ENCODE data around the gene ADH4.

The ADH4 gene

DNA sequence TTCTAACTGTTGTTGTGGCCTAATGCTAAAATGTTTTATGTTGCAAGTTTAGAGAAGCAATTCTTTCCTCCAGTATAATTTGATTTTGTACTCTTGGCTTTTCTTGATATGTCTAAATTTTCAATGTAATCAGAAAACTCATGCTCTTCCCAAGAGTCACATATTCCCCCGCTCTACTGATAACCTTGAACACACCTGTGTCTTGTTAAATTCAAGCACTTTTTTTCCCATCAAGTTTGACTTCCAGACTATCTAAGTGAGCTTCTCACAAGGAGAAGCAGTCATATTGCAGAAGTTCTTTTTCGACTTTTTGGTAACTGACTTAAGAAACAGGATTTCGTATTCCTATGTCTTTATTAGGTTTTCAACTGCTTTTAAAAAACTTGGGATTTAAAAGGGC lies 7.4 kb upstream of the ADH4 start:
- TF ChIP-seq, protein P1, sequence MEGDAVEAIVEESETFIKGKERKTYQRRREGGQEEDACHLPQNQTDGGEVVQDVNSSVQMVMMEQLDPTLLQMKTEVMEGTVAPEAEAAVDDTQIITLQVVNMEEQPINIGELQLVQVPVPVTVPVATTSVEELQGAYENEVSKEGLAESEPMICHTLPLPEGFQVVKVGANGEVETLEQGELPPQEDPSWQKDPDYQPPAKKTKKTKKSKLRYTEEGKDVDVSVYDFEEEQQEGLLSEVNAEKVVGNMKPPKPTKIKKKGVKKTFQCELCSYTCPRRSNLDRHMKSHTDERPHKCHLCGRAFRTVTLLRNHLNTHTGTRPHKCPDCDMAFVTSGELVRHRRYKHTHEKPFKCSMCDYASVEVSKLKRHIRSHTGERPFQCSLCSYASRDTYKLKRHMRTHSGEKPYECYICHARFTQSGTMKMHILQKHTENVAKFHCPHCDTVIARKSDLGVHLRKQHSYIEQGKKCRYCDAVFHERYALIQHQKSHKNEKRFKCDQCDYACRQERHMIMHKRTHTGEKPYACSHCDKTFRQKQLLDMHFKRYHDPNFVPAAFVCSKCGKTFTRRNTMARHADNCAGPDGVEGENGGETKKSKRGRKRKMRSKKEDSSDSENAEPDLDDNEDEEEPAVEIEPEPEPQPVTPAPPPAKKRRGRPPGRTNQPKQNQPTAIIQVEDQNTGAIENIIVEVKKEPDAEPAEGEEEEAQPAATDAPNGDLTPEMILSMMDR (IDR thresholded peaks at IDR 0.05), result no peak

DNA sequence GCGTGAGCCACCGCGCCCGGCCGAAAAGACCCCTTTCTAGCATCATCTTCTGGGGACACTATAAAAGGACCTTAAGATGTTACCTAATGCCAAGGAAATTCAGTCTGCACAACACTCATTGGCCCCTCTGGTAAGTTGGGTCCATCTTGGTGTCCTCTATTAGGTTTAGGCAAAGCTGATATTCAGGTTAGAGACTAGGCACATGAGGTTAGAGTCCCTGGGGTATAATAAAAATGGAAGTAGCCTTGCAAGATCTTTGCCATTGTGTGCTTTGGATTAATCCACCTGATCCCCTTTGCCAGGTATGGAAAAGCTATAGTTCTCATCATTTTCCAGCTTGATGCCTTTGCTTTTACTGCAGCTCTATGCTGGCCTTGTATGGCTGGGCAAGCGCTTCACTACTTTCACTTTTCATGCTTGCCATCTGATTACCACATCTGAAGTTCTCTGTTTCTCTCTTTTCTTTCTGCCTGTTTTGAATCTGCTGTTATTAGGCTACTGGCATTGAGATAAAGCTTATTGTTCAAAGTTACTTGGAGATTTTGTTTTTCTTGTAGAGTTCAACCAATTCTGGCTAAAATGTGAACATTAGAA lies 5.4 kb upstream of the ADH4 start:
- TF ChIP-seq, protein P1 (IDR thresholded peaks at IDR 0.05), result no peak

DNA sequence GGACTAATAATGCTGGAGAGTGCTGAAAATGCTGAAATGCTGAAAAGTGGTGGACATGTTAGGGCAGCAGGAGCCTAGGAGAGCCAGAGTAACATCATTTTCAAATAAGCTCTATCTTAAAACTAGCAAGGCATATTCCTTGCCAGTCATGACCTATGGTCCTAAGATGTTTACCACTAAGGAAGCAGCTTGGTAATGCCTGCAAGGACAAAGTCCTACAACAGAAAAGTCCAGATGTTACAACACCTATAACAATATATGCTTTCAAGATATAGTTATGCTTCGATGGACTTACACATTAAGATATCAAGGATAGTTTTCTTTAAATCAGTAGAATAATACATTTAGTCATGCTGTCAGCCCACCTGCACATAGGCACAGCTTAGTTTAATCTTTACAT lies 4.5 kb upstream of the ADH4 start:
- TF ChIP-seq, protein P1 (IDR thresholded peaks at IDR 0.05), result no peak

DNA sequence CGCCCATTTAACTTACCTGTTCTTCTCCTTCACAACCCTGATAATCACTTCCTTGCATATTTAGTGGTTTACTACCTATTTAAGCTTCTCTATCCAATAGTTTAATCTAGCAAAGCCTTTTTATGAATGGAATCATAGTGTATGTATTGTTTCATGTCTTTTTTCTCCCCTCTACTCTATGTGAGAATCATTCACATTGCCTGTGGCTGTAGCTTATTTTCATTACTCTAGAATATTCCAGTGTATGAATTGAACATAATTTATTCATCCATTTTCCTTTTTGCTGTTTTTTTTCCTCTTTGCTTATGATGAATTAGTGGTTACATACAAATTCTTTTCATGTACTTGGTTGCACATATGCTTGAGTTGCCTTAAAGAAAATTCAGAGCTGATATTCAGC lies 490 bp upstream of the ADH4 start:
- TF ChIP-seq, protein P1 (IDR thresholded peaks at IDR 0.05), result no peak

DNA sequence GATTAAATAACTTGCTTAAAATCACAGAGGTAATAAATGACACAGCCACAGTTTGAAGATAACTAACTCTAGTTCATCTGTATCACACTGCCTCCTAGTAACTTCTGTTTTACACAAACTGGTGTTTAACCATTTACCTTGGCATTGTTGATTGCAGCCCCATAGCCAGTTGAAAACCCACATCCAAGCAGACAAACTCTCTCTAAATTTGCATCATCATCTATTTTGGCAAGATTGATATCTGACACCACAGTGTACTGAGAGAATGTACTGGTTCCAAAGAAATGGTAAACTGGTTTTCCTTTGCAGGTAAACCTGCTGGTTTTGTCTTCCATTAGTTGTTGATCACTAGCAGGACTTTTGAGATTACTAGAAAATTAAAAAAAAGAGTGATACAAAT lies 7.8 kb downstream of the ADH4 start:
- TF ChIP-seq, protein P1 (IDR thresholded peaks at IDR 0.05), result no peak

DNA sequence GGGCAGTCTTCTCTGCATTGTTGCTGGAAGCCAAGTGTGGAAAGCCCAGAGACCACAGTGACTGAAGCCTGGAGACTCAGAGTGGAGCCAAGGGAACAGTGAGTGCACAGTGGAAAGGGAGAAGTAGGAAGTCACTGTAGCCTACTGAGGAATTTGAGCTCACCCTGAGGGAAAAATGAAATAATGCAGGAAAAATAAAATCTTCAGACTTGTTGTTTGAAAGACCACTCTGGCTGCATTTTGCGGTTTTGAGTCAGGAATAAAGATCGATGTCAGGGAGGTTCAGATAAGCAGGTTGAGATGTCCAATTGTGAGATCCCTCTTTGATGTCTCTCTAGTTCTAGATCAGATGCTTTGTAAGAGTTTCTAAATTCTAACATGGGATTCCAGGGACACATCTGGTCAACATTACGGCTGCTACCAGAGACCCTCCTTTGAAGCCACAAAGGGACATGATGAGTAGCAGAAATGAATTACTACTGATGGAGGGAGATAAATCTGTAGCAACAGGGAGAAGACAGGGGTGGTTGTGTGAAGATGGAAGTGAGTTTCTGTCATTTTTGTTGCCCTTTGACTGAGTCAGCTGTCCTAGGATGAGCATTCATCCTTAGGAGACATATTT lies 8.4 kb downstream of the ADH4 start:
- TF ChIP-seq, protein P1 (IDR thresholded peaks at IDR 0.05), result no peak

DNA sequence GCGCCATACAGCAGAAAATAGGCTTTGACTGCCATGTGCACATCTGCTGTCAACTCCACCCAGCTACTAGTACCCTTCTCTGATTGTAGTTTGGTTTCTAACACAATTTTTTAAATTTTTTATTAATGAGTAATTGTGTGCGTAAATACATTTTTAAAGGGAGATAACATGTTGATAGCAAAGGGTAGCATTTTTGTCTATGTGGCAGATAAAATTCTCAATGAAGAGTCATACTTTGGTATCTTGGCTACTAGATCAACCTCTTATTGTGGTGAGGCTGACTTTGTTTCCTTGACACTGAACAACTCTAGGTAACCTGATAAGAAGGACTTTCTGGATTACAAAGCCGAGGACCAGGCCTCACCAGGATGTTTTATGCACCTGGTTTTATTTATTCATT lies 9.5 kb downstream of the ADH4 start:
- TF ChIP-seq, protein P1 (IDR thresholded peaks at IDR 0.05), result no peak

DNA sequence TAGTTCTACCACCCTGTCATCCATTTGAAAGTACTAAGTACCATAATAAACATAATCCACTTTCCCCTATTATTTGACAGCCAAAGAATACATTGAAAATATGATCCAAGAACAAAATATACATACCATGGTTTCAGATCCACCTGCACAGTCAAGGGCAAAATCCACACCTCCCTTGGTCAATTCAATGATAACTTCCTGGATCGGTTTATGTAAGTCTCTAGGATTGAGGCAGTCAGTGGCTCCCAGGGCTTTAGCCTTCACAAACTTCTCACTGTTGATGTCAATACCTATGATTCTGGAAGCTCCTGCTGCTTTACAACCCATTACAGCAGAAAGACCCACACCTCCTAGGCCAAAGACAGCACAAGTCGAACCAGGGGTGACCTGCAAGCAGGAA lies 12.7 kb downstream of the ADH4 start:
- TF ChIP-seq, protein P1 (IDR thresholded peaks at IDR 0.05), result no peak
